Measurements from ENCODE around the gene KLK14. TPM values are rescaled to one million over a fixed set of nuclear protein-coding genes. Genes with fewer than 3 reads are reported as not detected.

KLK14 gene
- total and polyA plus RNA-seq, 2 experiments from 2014 or later = 0.42 TPM; not detected in 1

GRCh38 chr19:51123802-51124201, 41.1 kb upstream of the KLK14 start:
- H3K4me1 Mint-ChIP-seq = peaks cover 4% of the 10 kb centered on the region; the same call in 2 of the 3 replicates
- DNase-seq (ENCODE audit: low spot score) (no peak), ATAC-seq (no peak)
- no peaks in the 10 kb centered on the region; the same call in 1 of the 3 replicates for H3K9me3 Mint-ChIP-seq
- H3K79me2 ChIP-seq (replicated peaks; ENCODE audit: insufficient read depth) = no peaks in the 10 kb centered on the region
- H3F3A ChIP-seq (replicated peaks; ENCODE audit: low read depth) = no peaks in the 10 kb centered on the region
- H3K27ac Mint-ChIP-seq = no peak overlapping the region
- H2AFZ ChIP-seq = 0 out of 2 replicates have a peak overlapping the region, but pooled peaks have one; percentile 59
- H3K27me3 Mint-ChIP-seq (ENCODE audit: insufficient read depth, low read depth, poor library complexity) = peaks cover 20% of the 10 kb centered on the region
- H3K36me3 Mint-ChIP-seq (ENCODE audit: low read depth) = no peaks in the 10 kb centered on the region; the same call in 2 of the 3 replicates
- TF ChIP-seq ZNF462 (CRISPR knock-in tag; IDR thresholded peaks at IDR 0.05) = no peak
- TF ChIP-seq CREB1 (CRISPR knock-in tag; IDR thresholded peaks at IDR 0.05; ENCODE audit: low read depth) = no peak
- no peak for TF ChIP-seq ETS1 (IDR thresholded peaks at IDR 0.05)
- no peak for TF ChIP-seq CTCF (conservative IDR thresholded peaks at IDR 0.05; ENCODE audit: low read depth in 2 of 2)
- TF ChIP-seq EZH2 (IDR thresholded peaks at IDR 0.05; ENCODE audit: low read depth, unreplicated experiment) = no peak
- H3K27me3 ChIP-seq (ENCODE audit: insufficient read depth) = no peaks in the 10 kb centered on the region
- H3K4me2 ChIP-seq = no peak overlapping the region
- H3K4me3 ChIP-seq = no peak overlapping the region
- H3K9me2 ChIP-seq (ENCODE audit: insufficient read depth) = no peaks in the 10 kb centered on the region
- H3K4me3 Mint-ChIP-seq = no peak overlapping the region
- H4K20me1 ChIP-seq (replicated peaks; ENCODE audit: insufficient read depth) = no peaks in the 10 kb centered on the region
- no peaks in the 10 kb centered on the region for H3K4me1 ChIP-seq (ENCODE audit: insufficient read depth)
- no peaks in the 10 kb centered on the region for H3K36me3 ChIP-seq (ENCODE audit: insufficient read depth)
- H3K27ac ChIP-seq (ENCODE audit: low read depth) = no peak overlapping the region
